A673 (cell line): ENCODE results near the gene NUDC.

Experiments
- CTCF ChIP-seq: fragments of 300-800, 200-600 bp; sonication (generic); conservative IDR thresholded peaks from 2 replicates; pipeline ENCODE4 v1.5.1; 2017; ENCODE audit warnings: low read depth, mild to moderate bottlenecking, antibody characterized with exemption, low read length, moderate library complexity, mixed read lengths
- EZH2 ChIP-seq: fragments of 200-600 bp; sonication (generic); IDR thresholded peaks from 2 replicates; pipeline ENCODE4 v1.6.1; 2017; ENCODE audit warnings: borderline replicate concordance, low read depth, mild to moderate bottlenecking, mixed read lengths, antibody characterized with exemption, low read length; ENCODE audit not compliant: poor library complexity, severe bottlenecking

- TF ChIP-seq EZH2 = no peak
- no peak for TF ChIP-seq CTCF
These were observed 19.8 kb downstream of the NUDC start for GRCh38 chr1:26941311-26941710.
